Bronchial epithelial cell (primary cell): ENCODE results near the gene ULK4. TPM values are rescaled to one million over a fixed set of nuclear protein-coding genes. Genes with fewer than 3 reads are reported as not detected.

Experiments
- DNase-seq: peaks from one replicate; pipeline ENCODE4 v3.0.0-alpha.2; 2010; ENCODE audit warnings: low read depth
- FAIRE-seq: peaks from 2 replicates; lab custom pipeline; 2011; peaks lifted over from hg19 to GRCh38; lab: Jason Lieb, UNC
- H3K27me3 ChIP-seq: 2 replicates; pipeline ENCODE4 v1.5.1; 2011; ENCODE audit warnings: low read length; ENCODE audit not compliant: control insufficient read depth, insufficient read depth
- H3K36me3 ChIP-seq: 2 replicates; pipeline ENCODE4 v1.5.1; 2011; ENCODE audit warnings: low read length; ENCODE audit not compliant: control insufficient read depth, insufficient read depth
- H3K4me3 ChIP-seq: 2 replicates; pipeline ENCODE4 v1.5.1; 2011; ENCODE audit warnings: mild to moderate bottlenecking, low read depth, low read length, control low read depth
- total RNA-seq: library from RNA; depleted of rRNA; stranded (reverse); fragments of >200 nt; gene quantifications from 2 replicates; pipeline ENCODE4 v1.2.1, GENCODE V29; 2014
- TF ChIP-seq, protein P1 (sequence below): IDR thresholded peaks from 2 replicates; pipeline ENCODE4 v1.5.1; 2011; ENCODE audit warnings: mild to moderate bottlenecking, moderate library complexity, low read length, control low read depth, inconsistent platforms; ENCODE audit not compliant: insufficient read depth, severe bottlenecking

ULK4 gene
- total RNA-seq, 1 donor from 2014 or later, result 3.9 TPM

DNA sequence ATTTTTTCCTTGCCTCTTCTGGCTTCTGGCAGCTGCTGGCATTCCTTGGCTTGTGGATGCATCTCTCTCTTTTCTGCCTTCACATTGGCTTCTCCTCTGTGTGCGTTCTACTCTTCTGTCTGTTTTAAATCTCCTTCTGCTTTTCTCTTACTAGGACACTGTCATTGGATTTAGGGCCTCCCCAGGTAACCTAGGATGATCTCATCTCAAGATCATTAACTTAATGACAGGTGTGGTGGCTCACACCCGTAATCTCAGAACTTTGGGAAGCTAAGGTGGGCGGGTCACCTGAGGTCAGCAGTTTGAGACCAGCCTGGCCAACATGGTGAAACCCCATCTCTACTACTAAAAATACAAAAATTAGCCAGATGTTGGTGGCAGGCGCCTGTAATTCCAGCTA is 40.9 kb upstream of the ULK4 start:
- no peak for DNase-seq

DNA sequence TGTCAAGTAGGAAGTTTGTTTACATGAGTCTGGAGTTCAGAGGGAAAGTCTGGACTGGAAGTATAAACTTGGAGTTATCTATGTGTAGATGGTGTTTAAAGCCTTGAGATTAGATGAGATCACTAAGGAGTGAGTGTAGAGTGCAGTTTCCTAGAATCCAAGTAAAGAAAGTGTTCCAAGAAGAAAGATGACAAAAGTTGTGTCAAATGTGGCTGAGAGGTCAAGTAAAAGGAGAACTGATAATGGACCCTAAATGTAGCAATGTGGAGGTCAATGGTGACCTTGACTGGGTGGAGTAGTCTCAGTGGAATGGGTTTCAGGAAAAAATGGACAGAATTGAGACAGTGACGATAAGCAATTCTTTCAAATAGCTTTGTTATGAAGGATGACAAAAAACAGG is 39.9 kb upstream of the ULK4 start:
- H3K27me3 ChIP-seq, result no peaks in the 10 kb centered on the region
- FAIRE-seq (no peak), DNase-seq (no peak)
- TF ChIP-seq, protein P1, sequence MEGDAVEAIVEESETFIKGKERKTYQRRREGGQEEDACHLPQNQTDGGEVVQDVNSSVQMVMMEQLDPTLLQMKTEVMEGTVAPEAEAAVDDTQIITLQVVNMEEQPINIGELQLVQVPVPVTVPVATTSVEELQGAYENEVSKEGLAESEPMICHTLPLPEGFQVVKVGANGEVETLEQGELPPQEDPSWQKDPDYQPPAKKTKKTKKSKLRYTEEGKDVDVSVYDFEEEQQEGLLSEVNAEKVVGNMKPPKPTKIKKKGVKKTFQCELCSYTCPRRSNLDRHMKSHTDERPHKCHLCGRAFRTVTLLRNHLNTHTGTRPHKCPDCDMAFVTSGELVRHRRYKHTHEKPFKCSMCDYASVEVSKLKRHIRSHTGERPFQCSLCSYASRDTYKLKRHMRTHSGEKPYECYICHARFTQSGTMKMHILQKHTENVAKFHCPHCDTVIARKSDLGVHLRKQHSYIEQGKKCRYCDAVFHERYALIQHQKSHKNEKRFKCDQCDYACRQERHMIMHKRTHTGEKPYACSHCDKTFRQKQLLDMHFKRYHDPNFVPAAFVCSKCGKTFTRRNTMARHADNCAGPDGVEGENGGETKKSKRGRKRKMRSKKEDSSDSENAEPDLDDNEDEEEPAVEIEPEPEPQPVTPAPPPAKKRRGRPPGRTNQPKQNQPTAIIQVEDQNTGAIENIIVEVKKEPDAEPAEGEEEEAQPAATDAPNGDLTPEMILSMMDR, result no peak
- H3K4me3 ChIP-seq, result no peak overlapping the region
- H3K36me3 ChIP-seq, result no peaks in the 10 kb centered on the region

More for the DNA sequence above, 40.9 kb upstream of the ULK4 start:
- TF ChIP-seq, protein P1, result no peak
- no peak overlapping the region for H3K4me3 ChIP-seq
- H3K27me3 ChIP-seq, result no peaks in the 10 kb centered on the region
- FAIRE-seq, result no peak
- no peaks in the 10 kb centered on the region for H3K36me3 ChIP-seq

DNA sequence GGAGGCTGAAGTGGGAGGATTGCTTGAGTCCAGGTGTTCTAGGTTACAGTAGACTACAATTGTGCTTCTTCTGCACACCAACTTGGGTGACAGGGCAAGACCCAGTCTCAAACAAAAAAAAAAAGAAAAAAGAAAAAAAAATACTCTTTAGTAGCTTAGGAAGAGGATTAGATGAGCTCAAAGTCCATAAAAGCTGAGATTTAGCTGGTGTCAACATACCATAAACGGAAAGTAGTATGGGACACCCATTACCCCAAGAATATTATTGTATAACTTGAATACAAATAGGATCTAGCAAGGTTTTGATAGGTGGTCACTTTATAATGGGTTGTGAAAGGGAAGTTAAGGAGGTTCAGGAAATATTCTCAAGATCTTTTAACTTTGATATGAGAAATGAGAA is 38.0 kb upstream of the ULK4 start:
- FAIRE-seq, result no peak
- no peak overlapping the region for H3K4me3 ChIP-seq
- TF ChIP-seq, protein P1, result no peak
- H3K27me3 ChIP-seq, result no peaks in the 10 kb centered on the region
- H3K36me3 ChIP-seq, result no peaks in the 10 kb centered on the region
- no peak for DNase-seq

DNA sequence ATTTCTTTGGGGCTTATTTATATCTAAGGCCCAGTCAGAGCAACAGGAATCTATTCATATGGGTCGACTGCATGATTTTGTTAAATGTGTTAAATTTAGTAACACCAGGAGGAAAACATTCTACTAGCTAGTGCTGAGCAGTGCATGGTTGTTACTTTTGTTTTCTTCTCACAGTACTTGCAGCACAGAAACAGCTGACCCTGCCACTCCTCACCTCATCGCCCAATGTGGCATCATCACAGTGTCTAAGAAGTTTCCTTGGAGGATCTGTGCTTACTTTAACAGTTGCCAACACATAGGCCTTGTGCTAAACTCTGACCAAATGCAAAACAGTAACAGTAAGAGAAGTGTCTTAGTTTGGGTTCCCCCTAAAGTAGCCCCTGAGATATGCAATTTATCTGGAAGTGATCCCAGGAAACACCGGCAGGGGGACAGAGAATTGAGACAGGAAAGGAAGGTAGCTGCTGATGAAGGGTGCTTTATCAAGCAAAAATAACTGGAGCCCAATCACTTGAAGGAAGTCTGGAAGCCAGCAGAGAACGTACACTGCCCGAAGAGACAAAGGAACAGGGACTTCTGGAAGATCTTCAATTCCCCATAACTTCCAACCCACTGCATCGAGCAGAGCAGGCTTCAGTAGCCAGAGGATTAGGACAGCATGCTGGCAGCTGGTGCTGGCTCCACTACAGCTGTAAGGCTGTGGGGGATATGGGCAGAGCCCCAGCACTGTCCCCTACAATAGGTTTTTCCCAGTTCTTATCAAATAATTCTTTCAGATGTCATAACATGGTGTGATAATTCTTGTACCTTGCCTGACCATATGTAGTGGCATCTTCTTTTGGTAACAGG is 36.0 kb upstream of the ULK4 start:
- DNase-seq (no peak), FAIRE-seq (no peak)
- TF ChIP-seq, protein P1, result peak; percentile 30
- Histone ChIP-seq H3K4me3 (no peak overlapping the region), H3K27me3 (no peaks in the 10 kb centered on the region), H3K36me3 (no peaks in the 10 kb centered on the region)

DNA sequence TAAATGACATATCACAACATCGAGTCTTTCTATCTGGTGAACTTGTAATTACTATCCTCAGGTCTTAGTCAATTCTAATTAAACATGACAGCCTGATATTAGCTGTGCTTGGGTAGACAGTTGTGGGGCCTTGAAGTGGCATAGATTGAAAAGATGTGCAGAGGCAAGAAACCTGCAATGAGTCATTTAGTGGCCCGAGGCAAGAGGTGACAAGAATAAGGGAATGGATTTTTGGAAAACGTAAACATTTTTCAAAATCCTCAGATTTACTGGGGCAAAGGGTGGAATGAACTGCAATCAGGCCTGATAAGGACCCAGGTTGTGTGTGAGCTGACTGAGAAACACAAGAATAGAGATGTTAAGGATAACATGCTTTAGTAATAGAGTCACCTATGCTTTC is 29.5 kb upstream of the ULK4 start:
- Histone ChIP-seq H3K36me3 (no peaks in the 10 kb centered on the region), H3K27me3 (no peaks in the 10 kb centered on the region), H3K4me3 (no peak overlapping the region)
- TF ChIP-seq, protein P1, result no peak
- DNase-seq, result peak; percentile 14
- FAIRE-seq, result no peak
